Heart left ventricle (tissue), 16 donors: ENCODE results near the gene EPHB1. TPM values are rescaled to one million over a fixed set of nuclear protein-coding genes. Genes with fewer than 3 reads are reported as not detected.

Experiments
- ATAC-seq, 4 donors: fragments of 200-7000 bp; cut with Tn5 transposase; one replicate each; pipeline ENCODE4 v1.9.1; 2020 to 2022; ENCODE audit warnings: moderate library complexity in 4 of 4, mild to moderate bottlenecking in 3 of 4, moderate number of reproducible peaks in 1 of 4
- DNase-seq, 5 donors: peaks; one replicate each; pipeline ENCODE4 v3.0.0-alpha.2; 2020
- H3K27ac ChIP-seq, 12 donors: fragments of 200-600 bp; sonication (generic) in 4 of 12; one replicate each; pipeline versions ENCODE4 v1.5.0 to v1.8.0; 2016 to 2022; ENCODE audit warnings: mild to moderate bottlenecking in 2 of 12
- H3K27me3 ChIP-seq, 9 donors: fragments of 200-600 bp; sonication (generic) in 2 of 9; one replicate each; pipeline versions ENCODE4 v1.5.1 to v1.8.0; 2016 to 2022; ENCODE audit warnings: mild to moderate bottlenecking in 3 of 9
- H3K36me3 ChIP-seq, 9 donors: fragments of 200-600 bp; sonication (generic) in 2 of 9; one replicate each; pipeline versions ENCODE4 v1.5.0 to v1.8.0; 2018 to 2022; ENCODE audit warnings: mild to moderate bottlenecking in 2 of 9
- H3K4me1 ChIP-seq, 12 donors: fragments of 200-600 bp; sonication (generic) in 4 of 12; one replicate each; pipeline versions ENCODE4 v1.5.0 to v1.8.0; 2016 to 2022; ENCODE audit warnings: mild to moderate bottlenecking in 3 of 12
- H3K4me3 ChIP-seq, 12 donors: fragments of 200-600 bp; sonication (generic) in 4 of 12; one replicate each; pipeline versions ENCODE4 v1.5.0 to v1.8.0; 2017 to 2022; ENCODE audit warnings: mild to moderate bottlenecking in 9 of 12, moderate library complexity in 4 of 12
- H3K9me3 ChIP-seq, 12 donors: fragments of 200-600 bp; sonication (generic) in 4 of 12; one replicate each; pipeline versions ENCODE4 v1.5.0 to v1.8.0; 2016 to 2022; ENCODE audit warnings: mild to moderate bottlenecking in 1 of 12
- POLR2A ChIP-seq, 2 donors: fragments of 450-650 bp; IDR thresholded peaks; one replicate each; pipeline ENCODE4 v1.6.1; 2017; ENCODE audit warnings: antibody characterized with exemption in 2 of 2, mild to moderate bottlenecking in 2 of 2, moderate library complexity in 2 of 2
- WGBS, 4 donors: extraction: QIAGEN DNeasy Blood & Tissue Kit in 2 of 4; methylation state at CpG; one replicate each; pipeline versions ENCODE4 v1.1.5 to v1.1.7; 2013 to 2018; 5-methylcytosine and 5-hydroxymethylcytosine counted together
- intact Hi-C, 10 donors: fragments of 100-400 bp; cut with DNase I; formaldehyde crosslinking; loops; one replicate each; pipeline versions ENCODE4 v1.11.1 to v1.14.2; 2022
- polyA plus RNA-seq, 2 donors: library from polyadenylated mRNA; stranded (reverse); fragments of 200-250 nt; gene quantifications; one replicate each; pipeline ENCODE4 v1.2.3, GENCODE V29; 2013
- total RNA-seq, 9 donors: library from RNA; depleted of rRNA in 2 of 9; stranded (reverse); fragments of >200 nt in 2 of 9; fragmentation: NEBNext Ultra II Directional in 3 of 9; extraction: Animal tissue kit (Norgen Biotek cat#: 25700) in 3 of 9; gene quantifications; one replicate each; pipeline versions ENCODE4 v1.1.0 to v1.2.4, GENCODE V29; 2016 to 2023
- TF ChIP-seq, protein P1 (sequence below), 12 donors: fragments of 200-600 bp; sonication (generic) in 4 of 12; IDR thresholded peaks; one replicate each; pipeline versions ENCODE4 v1.5.0 to v1.8.0; 2018 to 2022; ENCODE audit warnings: antibody characterized with exemption in 12 of 12, mild to moderate bottlenecking in 5 of 12
- donor health status: ischemic (EF 13 %, LVEDD 7.1; RV severe dilation, severe dysfunction).
- donor health status: healthy with polysubstance abuse.
- donor health status: DM: no; HTN: yes; CAD: no.
- donor health status: DM: no; HTN: no; CAD: no.
- donor health status: ischemic (EF 25% LVEDD 6.9; RV normal size, moderate dysfunction).
- donor health status: ischemic (EF 25% LVEDD 5.7; RV mildly dilated, moderate dysfunction).
- donor health status: healthy.
- donor health status: DM: yes; HTN: yes; CAD: no.
- donor health status: ischemic (EF 35%, LVEDD 5.7; RV mildly dilated, moderate dysfunction).
- donor health status: nonischemic (EF 11% LVEDD 7.7; RV severe dilation, severe dysfunction).
- donor health status: DM: yes; HTN: yes; CAD: no.
- donor health status: PGD.
- donor health status: ischemic (EF 29% LVEDD 5.4; RV normal size, mild dysfunction).
- donor health status: nonischemic (EF 23%, LVEDD 6.1; RV moderate dilation, normal function).

Gene EPHB1
- total and polyA plus RNA-seq, 11 donors: 0.31 to 2.2 (median 1.1) TPM

DNA sequence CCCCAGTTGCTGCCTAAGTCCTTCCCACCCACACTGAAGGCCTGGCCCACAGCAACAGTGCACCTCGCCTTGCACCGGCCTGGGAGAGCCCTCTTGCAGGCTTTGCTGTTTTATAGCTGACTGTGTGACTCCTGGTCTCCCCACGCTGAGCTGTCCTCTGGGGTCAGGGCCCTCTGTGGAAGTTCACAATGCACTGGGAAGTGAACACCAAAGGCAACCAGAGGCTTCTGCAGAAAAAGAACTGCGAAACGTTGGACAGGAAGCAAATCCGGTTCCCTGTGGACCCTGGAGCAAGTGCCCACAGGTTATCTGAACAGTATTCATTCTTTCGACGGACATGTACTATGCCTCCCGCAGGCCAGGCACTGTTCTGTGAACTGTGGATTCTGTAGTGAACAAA, 737 bp upstream of the EPHB1 start:
- ATAC-seq: no peak
- Histone ChIP-seq H3K4me3 (no peak overlapping the region), H3K27me3 (peaks cover 8 to 37% (median 27%) of the 10 kb centered on the region in 9 donors), H3K27ac (peak overlapping the region in 1 of 12 donors; percentile 51), H3K4me1 (peaks cover 0 to 28% (median 16%) of the 10 kb centered on the region in 12 donors), H3K36me3 (no peaks in the 10 kb centered on the region), H3K9me3 (no peaks in the 10 kb centered on the region)
- no peak for DNase-seq
- TF ChIP-seq, protein P1, sequence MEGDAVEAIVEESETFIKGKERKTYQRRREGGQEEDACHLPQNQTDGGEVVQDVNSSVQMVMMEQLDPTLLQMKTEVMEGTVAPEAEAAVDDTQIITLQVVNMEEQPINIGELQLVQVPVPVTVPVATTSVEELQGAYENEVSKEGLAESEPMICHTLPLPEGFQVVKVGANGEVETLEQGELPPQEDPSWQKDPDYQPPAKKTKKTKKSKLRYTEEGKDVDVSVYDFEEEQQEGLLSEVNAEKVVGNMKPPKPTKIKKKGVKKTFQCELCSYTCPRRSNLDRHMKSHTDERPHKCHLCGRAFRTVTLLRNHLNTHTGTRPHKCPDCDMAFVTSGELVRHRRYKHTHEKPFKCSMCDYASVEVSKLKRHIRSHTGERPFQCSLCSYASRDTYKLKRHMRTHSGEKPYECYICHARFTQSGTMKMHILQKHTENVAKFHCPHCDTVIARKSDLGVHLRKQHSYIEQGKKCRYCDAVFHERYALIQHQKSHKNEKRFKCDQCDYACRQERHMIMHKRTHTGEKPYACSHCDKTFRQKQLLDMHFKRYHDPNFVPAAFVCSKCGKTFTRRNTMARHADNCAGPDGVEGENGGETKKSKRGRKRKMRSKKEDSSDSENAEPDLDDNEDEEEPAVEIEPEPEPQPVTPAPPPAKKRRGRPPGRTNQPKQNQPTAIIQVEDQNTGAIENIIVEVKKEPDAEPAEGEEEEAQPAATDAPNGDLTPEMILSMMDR (IDR thresholded peaks at IDR 0.05): no peak
- TF ChIP-seq POLR2A (IDR thresholded peaks at IDR 0.05): no peak
- WGBS, 4 donors: 50 to 65% (median 62%) methylated on average over 7 to 9 of the region's 9 CpGs
- intact Hi-C loops: loop anchor here in 9 of 10 donors (2.0 to 10.0 kb wide), 10 partner anchors 194 to 1250 kb away; no protein-coding TSS in a partner anchor

DNA sequence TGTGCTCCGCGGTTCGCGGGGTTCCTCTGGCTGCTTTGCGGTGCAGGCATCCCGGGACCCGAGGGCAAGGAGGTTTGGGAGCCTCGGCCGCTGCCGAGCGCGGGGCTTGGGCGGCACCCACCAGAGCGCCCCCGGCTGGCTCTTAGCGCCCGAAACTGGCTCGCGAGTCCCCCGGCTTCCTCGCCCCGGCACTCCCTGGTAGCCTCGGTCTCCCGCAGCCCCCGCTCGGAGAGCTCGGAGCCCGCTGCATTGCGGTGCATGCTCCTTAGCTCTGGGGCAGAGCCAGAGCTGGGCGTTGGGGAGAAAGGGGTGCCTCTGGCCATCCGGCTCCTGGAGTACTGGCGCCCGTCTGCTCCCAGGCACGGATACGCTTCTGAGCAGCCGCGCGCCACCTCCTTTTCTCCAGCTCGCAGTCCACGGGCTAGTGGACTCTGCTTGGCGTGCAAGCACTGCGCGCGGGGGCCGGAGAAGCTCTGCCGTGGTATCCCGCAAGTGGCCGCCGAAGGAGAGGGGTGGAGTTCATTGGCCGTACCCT, 753 bp downstream of the EPHB1 start:
- intact Hi-C loops: loop anchor here in 9 of 10 donors (2.0 to 10.0 kb wide), 12 partner anchors 195 to 1249 kb away; no protein-coding TSS in a partner anchor
- H3K36me3 ChIP-seq: no peaks in the 10 kb centered on the region
- ATAC-seq (peak in 1 of 4 donors; percentile 9), DNase-seq (no peak)
- no peaks in the 10 kb centered on the region for H3K9me3 ChIP-seq
- H3K27me3 ChIP-seq: peaks cover 8 to 43% (median 28%) of the 10 kb centered on the region in 9 donors
- 0 to 1% (median 1%) methylated on average over 20 to 50 of the region's 50 CpGs for WGBS, 4 donors
- H3K4me1 ChIP-seq: peaks cover 0 to 28% (median 16%) of the 10 kb centered on the region in 12 donors
- TF ChIP-seq POLR2A (IDR thresholded peaks at IDR 0.05): no peak
- TF ChIP-seq, protein P1 (IDR thresholded peaks at IDR 0.05): no peak
- H3K27ac ChIP-seq: peak overlapping the region in 2 of 12 donors; percentile 8 to 78
- peak overlapping the region; percentile 30 to 76 (median 56) for H3K4me3 ChIP-seq

DNA sequence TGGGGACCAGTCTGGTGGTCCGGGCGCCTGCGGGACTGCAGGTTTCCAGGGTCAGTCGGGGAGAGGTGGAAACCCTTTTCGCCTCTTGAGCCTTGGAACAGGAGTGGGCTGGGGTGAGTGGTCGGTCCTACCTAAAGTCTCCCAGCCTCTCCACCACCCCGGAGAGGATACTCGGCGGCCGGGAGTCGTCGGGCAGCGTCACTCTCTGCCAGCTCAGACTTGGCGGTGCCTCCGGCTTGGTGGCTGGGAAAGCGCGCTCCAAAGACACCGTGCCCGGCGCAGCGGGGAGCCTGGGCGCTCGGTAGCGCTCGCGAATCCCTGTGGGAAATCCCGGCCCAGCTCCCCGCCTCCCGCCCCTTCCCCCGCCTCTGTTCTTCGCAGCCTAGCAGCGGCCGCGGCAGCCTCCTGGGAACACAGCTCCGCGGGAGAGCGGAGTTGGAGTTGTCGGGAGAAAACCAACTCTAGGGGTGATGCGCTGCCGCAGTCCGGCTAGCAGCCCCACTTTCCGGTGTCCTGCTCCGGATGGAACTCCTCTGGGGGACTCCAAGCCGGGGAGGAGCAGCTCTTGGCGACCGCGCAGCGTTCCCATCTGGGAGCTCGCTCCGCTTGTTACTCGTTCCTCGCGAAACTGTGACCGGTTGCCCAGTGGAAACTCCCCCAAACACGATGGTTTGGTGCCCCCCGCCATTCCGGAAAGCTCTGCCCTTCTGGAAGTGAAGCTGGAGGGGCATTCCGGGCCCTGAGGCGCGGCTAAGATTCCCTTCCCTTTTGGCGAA, 1.4 kb downstream of the EPHB1 start:
- ATAC-seq: peak in 1 of 4 donors; percentile 8
- Histone ChIP-seq H3K27me3 (peaks cover 8 to 44% (median 28%) of the 10 kb centered on the region in 9 donors), H3K4me3 (peak overlapping the region; percentile 30 to 76 (median 56)), H3K27ac (peak overlapping the region in 1 of 12 donors; percentile 78), H3K4me1 (peaks cover 0 to 28% (median 16%) of the 10 kb centered on the region in 12 donors), H3K36me3 (no peaks in the 10 kb centered on the region), H3K9me3 (no peaks in the 10 kb centered on the region)
- TF ChIP-seq, protein P1 (IDR thresholded peaks at IDR 0.05): no peak
- no peak for TF ChIP-seq POLR2A (IDR thresholded peaks at IDR 0.05)
- intact Hi-C loops: loop anchor here in 8 of 10 donors (2.0 to 10.0 kb wide), 9 partner anchors 428 to 1248 kb away; no protein-coding TSS in a partner anchor
- no peak for DNase-seq
- 0 to 1% (median 1%) methylated on average over 22 to 61 of the region's 61 CpGs for WGBS, 4 donors
